KMS-11 (cell line): ENCODE measurements around the gene TPM2.

Source experiments
- H2AFZ ChIP-seq: fragments of 200-600 bp; sonication (generic); 2 replicates; pipeline ENCODE4 v1.6.1; 2016; ENCODE audit warnings: antibody characterized with exemption, mixed run types, low read depth
- H3K27ac ChIP-seq: fragments of 200-600 bp; sonication (generic); 2 replicates; pipeline ENCODE4 v1.6.1; 2016; ENCODE audit warnings: mild to moderate bottlenecking, mixed run types
- H3K27me3 ChIP-seq: fragments of 200-600 bp; sonication (generic); 2 replicates; pipeline ENCODE4 v1.6.1; 2017; ENCODE audit warnings: mild to moderate bottlenecking, low read depth, mixed run types, moderate library complexity; ENCODE audit not compliant: insufficient read depth
- H3K36me3 ChIP-seq: fragments of 200-600 bp; sonication (generic); 2 replicates; pipeline ENCODE4 v1.6.1; 2017; ENCODE audit warnings: mild to moderate bottlenecking, mixed run types; ENCODE audit not compliant: insufficient read depth
- H3K4me1 ChIP-seq: fragments of 200-600 bp; sonication (generic); 2 replicates; pipeline ENCODE4 v1.6.1; 2016; ENCODE audit warnings: mild to moderate bottlenecking, low read depth, mixed run types; ENCODE audit not compliant: poor library complexity, severe bottlenecking
- H3K4me2 ChIP-seq: fragments of 200-600 bp; sonication (generic); 2 replicates; pipeline ENCODE4 v1.7.0; 2016; ENCODE audit warnings: mild to moderate bottlenecking, mixed run types
- H3K4me3 ChIP-seq: fragments of 200-600 bp; sonication (generic); IDR thresholded peaks from 2 replicates; pipeline ENCODE4 v1.6.1; 2017; ENCODE audit warnings: low read depth, low read length, mixed read lengths; ENCODE audit not compliant: insufficient read depth
- H3K79me2 ChIP-seq: fragments of 200-600 bp; sonication (generic); 2 replicates; pipeline ENCODE4 v1.6.1; 2016; ENCODE audit warnings: low read depth, mixed run types; ENCODE audit not compliant: insufficient read depth
- H3K9ac ChIP-seq: fragments of 200-600 bp; sonication (generic); 2 replicates; pipeline ENCODE4 v1.6.1; 2016; ENCODE audit warnings: mild to moderate bottlenecking, mixed run types
- H4K20me1 ChIP-seq: fragments of 200-600 bp; sonication (generic); 2 replicates; pipeline ENCODE4 v1.6.1; 2016; ENCODE audit warnings: mild to moderate bottlenecking, mixed run types; ENCODE audit not compliant: insufficient read depth
- CTCF ChIP-seq: fragments of 200-600 bp; sonication (generic); conservative IDR thresholded peaks from 2 replicates; pipeline ENCODE4 v1.6.1; 2017; ENCODE audit warnings: low read depth, mild to moderate bottlenecking, antibody characterized with exemption, low read length, moderate library complexity, mixed read lengths

TPM2 gene

GRCh38 chr9:35689542-35690293 is at the start of gene TPM2:
TSS of gene TPM2 (minus strand) at chr9:35689925. CDS start at chr9:35689817, 108 bp downstream.
- Histone ChIP-seq H2AFZ (peak within 1 kb of the TSS; percentile 81), H3K4me2 (peak within 1 kb of the TSS; percentile 76), H3K27ac (no peak within 1 kb of the TSS), H3K4me1 (no peaks in the 10 kb centered on the region), H3K4me3 (no peak within 1 kb of the TSS), H3K79me2 (no peaks in the 10 kb centered on the region), H3K27me3 (no peaks in the 10 kb centered on the region), H3K36me3 (no peaks in the 10 kb centered on the region), H3K9ac (peak within 1 kb of the TSS; percentile 61), H4K20me1 (no peaks in the 10 kb centered on the region)
- no peak for TF ChIP-seq CTCF

- Histone ChIP-seq H3K4me2 (no peak overlapping the region), H3K79me2 (no peaks in the 10 kb centered on the region), H3K4me3 (no peak overlapping the region), H3K9ac (no peak overlapping the region), H3K27ac (no peak overlapping the region), H3K4me1 (peaks cover 10% of the 10 kb centered on the region), H3K36me3 (no peaks in the 10 kb centered on the region), H2AFZ (no peak overlapping the region), H3K27me3 (no peaks in the 10 kb centered on the region), H4K20me1 (no peaks in the 10 kb centered on the region)
- TF ChIP-seq CTCF: no peak
Measured at GRCh38 chr9:35738924-35739323, 49.2 kb upstream of the TPM2 start.

GRCh38 chr9:35738186-35738585 is 48.5 kb upstream of the TPM2 start:
- Histone ChIP-seq H3K36me3 (no peaks in the 10 kb centered on the region), H3K4me1 (peaks cover 17% of the 10 kb centered on the region), H3K9ac (no peak overlapping the region), H3K4me2 (no peak overlapping the region), H3K27me3 (no peaks in the 10 kb centered on the region), H4K20me1 (no peaks in the 10 kb centered on the region), H2AFZ (no peak overlapping the region), H3K4me3 (no peak overlapping the region), H3K79me2 (no peaks in the 10 kb centered on the region), H3K27ac (no peak overlapping the region)
- TF ChIP-seq CTCF: no peak

GRCh38 chr9:35737143-35737542 is 47.4 kb upstream of the TPM2 start:
- H3K36me3 ChIP-seq: no peaks in the 10 kb centered on the region
- H3K79me2 ChIP-seq: no peaks in the 10 kb centered on the region
- no peak for TF ChIP-seq CTCF
- H3K9ac ChIP-seq: no peak overlapping the region
- no peaks in the 10 kb centered on the region for H3K27me3 ChIP-seq
- no peak overlapping the region for H2AFZ ChIP-seq
- no peaks in the 10 kb centered on the region for H4K20me1 ChIP-seq
- no peak overlapping the region for H3K4me3 ChIP-seq
- no peak overlapping the region for H3K27ac ChIP-seq
- H3K4me1 ChIP-seq: peaks cover 20% of the 10 kb centered on the region
- H3K4me2 ChIP-seq: no peak overlapping the region
